GM13976 (cell line): ENCODE results near the gene MAPK1IP1L.
"Not testable (repeated sequence)": the region's sequence is repeated elsewhere in the genome, so short reads cannot be mapped to it uniquely, and the experiment has no call there.

Experiments
- DNase-seq: peaks from one replicate; pipeline ENCODE4 v3.0.0; 2012; ENCODE audit warnings: low spot score
- CTCF ChIP-seq: IDR thresholded peaks from 2 replicates; pipeline ENCODE4 v1.5.1; 2012; ENCODE audit warnings: borderline replicate concordance, mild to moderate bottlenecking; ENCODE audit not compliant: insufficient read depth; ENCODE audit errors: extremely low read depth, missing control alignments, control extremely low read depth
- in situ Hi-C: fragments of 300-500 bp; cut with MboI; formaldehyde crosslinking; loops from one replicate; pipeline ENCODE4 v1.12.0; 2022; ENCODE audit warnings: low sequenced_read_pairs, mixed read lengths, inconsistent platforms; ENCODE audit not compliant: unreplicated experiment

Gene MAPK1IP1L

DNA sequence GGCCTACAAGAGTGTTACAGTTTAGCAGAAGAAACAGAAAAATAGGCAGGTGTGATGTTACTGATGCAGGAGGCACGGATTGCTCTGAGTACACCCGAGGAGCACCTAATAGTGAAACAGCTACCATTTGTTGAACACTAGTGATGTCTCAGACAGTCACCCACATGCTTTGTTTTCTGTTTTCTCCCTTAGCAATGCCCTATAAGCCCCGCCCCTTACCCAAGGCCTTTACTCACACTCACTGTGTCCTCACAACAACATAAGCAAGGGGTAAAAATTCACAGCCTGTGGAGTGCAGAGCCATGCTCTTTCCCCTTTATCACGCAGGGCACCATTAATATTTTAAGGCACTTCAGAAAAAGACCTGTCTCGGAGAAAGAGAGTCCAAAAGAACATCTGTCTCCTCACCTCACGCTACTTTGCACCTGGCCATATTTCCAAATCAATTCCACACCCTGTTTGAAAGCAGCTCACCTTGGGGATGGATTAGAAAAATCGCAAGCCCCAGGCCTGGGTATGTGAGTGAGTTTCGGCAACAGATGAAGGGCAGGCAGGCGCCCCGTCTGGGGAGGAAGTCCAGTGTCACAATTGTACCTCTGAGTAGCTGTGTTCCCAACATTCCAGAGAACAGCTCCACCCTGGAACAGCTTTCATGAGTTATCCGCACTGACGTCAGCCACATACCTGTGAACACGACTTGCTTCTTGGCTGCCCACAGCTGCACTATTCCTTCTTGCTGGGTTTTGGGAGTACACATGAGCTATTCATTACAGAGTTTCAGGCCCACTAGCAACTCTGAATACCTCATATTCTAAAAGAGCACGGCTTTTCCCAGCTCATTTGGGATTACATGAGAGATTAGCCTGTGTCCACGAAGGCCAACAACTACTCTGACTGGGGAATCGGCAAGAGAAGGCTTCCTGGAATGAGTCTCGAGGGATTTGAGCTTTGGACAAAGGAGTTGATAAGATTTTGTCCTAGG, 26.0 kb downstream of the MAPK1IP1L start:
- DNase-seq: no peak
- in situ Hi-C loops: no loop called here
- no peak for TF ChIP-seq CTCF

DNA sequence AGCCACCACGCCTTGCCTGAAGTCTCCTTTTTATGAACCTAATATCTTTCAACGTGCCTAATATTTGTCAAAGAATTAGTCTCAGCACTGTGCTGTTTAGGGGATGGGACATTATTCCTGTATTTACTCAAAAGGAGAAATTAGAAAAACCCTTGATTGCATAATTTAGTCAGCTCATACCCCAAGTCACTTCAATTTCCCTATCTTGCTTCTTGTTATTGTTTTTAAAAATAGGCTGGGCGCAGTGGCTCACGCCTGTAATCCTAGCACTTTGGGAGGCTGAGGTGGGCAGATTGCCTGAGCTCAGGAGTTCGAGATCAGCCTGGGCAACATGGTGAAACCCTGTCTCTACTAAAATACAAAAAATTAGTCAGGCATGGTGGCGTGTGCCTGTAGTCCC, 28.5 kb downstream of the MAPK1IP1L start:
- in situ Hi-C loops, DNase-seq: not testable (repeated sequence)

DNA sequence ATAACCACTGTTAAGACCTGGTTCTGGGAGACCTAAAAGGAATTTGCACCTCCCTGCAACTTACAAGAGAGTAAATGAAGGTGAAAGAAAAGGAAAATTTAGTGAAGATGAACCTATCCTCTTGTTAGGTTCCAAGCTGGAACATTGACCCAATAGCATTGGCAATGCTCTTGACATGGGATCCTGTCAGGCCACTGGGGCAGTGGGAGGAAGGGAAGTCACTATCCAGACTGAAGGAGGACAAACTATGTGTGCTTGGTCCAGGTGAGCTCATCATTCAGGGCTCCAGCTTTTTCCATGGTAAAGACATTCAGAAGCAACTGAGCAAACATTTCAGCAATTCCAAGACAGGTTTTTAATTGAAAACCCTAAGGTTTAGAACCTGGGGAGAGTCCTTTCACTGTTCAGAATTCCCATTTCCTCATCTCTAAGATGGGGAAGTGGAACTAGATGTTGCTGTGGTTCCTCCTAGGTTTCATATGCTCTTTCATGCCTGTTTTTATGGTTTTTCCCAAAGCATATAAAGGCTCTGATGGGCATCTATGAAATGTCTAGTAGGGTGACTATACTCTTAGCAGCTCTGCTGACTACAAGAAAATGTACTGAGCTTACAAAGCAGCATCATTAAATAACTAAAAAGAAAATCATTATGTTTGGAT, 33.1 kb downstream of the MAPK1IP1L start:
- TF ChIP-seq CTCF: no peak
- no peak for DNase-seq
- in situ Hi-C loops: no loop called here

GRCh38 chr14:55085060-55085660, 33.7 kb downstream of the MAPK1IP1L start:
- in situ Hi-C loops: no loop called here
- TF ChIP-seq CTCF: no peak
- no peak for DNase-seq

DNA sequence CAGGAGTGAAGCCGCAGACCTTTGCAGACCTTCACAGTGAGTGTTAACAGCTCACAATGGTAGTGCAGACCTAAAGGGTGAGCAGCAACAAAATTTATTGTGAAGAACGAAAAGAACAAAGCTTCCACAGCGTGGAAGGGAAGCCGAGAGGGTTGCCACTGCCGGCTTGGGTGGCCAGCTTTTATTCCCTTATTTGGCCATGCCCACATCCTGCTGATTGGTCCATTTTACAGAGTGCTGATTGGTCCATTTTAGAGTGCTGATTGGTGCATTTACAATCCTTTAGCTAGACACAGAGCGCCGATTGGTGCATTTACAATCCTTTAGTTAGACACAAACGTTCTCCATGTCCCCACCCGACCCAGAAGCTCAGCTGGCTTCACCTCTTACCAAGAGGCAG, 35.5 kb downstream of the MAPK1IP1L start:
- in situ Hi-C loops: no loop called here
- no peak for DNase-seq

GRCh38 chr14:55088356-55088755, 36.9 kb downstream of the MAPK1IP1L start:
- in situ Hi-C loops: no loop called here
- TF ChIP-seq CTCF: no peak
- DNase-seq: no peak

More for the DNA sequence above, 35.5 kb downstream of the MAPK1IP1L start:
- TF ChIP-seq CTCF: no peak
